NCI-H1105 (cell line): ENCODE data around the gene NSFL1C.

ENCODE experiments used
- DNase-seq: peaks from one replicate; lab custom pipeline; 2025; lab: John Stamatoyannopoulos, UW

NSFL1C gene

GRCh38 chr20:1460275-1460674 is 6.4 kb downstream of the NSFL1C start:
- DNase-seq, result no peak

DNA sequence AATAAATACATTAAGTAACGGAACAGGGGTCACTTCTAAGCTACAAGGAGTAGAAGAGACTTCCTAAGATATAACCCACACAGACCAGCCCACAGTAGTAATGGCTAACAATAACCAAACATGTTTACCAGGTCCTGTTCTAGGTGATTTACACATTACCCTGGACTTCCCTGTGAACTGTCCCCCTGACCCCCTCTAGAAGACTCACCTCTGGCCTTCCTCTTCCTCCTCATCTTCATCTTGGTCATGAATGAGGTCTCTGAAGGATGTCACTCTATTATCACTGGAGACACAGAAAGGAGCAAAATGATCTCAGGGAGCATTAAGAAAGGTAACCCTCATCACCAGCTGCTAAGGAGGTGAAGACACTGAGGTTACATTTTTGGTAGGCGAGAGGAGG is 8.7 kb downstream of the NSFL1C start:
- DNase-seq, result no peak

- no peak for DNase-seq
Measured at GRCh38 chr20:1456300-1456699, 10.3 kb downstream of the NSFL1C start.

DNA sequence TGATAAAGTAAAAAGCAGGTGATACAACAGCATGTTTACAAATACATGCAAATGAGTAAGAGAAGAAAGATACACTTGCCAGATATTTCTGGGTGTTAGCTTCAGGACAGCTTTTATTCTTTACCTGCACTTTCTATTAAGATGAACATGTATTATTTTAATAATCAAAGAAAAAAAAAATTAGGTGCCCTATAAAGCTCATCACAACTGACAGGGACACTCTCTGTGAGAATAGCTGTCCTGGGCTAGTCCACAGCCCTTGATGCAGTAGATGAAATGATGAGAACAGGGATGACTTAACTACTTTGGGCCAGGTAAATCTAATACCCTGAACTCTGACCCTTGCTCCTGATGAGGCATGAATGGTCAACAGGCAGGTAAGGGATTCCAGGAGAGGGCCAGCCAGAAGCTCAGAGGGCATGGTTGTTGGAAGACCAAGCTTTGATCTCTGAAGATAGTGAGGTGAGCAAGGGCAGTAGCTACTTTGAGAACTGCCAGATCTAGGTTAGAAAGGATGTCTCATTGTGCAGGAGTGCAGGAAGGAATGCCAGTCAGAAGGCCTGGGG is 15.6 kb downstream of the NSFL1C start:
- DNase-seq, result no peak

- no peak for DNase-seq
Measured at GRCh38 chr20:1449370-1449769, 17.3 kb downstream of the NSFL1C start.

- no peak for DNase-seq
Measured at GRCh38 chr20:1448081-1448620, 18.5 kb downstream of the NSFL1C start.

- DNase-seq, result no peak
Measured at GRCh38 chr20:1446536-1446935, 20.1 kb downstream of the NSFL1C start.

DNA sequence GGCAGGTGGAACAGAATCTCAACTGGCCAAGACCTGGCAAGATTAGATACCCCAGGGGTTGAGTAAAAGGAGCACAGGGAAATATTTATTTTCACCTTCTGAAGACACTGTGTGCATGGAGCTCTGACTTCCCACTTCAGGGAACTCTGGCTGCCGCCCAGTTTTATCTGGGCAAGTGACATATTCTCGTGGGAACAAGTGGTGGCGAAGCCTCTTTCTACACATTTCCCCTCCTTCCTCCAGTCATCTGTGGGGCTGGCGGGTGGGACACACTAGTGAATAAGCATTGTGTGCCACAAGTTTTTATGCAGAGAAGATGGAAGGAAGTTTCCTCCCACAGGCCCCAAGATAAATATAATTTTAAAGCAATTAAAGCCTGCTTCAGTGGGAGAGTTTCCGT is 23.6 kb downstream of the NSFL1C start:
- no peak for DNase-seq

DNA sequence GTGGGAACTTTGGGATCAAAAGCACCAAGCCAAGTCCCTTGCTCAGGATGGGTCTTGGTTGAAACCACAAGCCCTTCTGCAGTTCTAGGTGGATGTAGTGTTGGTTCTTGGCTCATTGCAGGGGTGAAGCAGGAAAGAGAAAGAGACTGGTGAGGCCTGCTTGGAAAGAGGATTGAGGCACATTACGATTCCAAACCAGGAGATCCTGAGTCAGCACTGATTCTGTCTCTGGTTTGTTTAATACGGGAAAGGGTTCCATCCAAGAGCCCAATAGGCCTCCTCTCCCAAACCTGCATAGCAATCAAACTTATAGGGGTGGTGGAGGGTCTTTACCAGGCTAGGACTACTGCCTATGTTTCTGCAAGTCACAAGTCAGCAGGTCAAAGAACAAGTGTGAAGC is 24.3 kb downstream of the NSFL1C start:
- no peak for DNase-seq

DNA sequence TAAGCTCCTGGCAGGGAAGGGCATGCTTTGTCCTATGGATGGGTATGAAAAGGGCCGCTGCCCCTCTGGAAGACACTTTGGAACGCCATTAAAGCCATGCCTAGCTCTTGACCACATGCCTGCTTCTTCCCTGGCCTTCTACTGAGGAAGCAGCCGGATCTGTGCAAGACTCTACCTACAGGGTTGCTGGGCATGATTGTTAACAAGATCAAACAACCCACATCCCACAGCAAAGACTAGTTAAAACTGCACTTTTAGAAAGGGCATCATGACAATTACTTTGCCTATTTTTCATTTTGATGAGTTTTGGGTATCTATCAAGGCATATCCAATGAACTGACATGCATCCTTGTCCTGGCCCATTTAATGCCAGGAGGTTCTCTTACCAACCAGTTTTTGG is 25.5 kb downstream of the NSFL1C start:
- no peak for DNase-seq

GRCh38 chr20:1440024-1440423 is 26.6 kb downstream of the NSFL1C start:
- DNase-seq, result no peak

DNA sequence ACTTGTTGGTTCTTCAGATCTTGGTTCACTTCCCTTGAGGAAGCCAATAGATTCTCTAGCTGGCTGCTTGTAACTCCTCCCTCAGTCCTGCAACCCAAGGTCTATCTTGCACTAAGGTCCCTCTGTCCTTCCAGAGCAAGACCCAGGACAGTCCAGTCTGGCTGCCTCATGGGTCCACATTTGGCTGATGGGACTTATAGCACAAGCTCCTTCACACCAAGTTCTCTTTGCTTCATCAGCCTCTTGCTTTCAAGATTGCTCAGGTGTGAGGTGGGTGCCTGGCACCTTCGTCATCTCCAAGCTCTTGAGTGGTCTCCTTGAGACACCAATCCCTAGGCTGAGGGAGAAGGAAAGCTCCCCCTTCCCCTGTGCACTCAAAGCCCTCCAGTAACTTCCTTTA is 28.3 kb downstream of the NSFL1C start:
- DNase-seq, result no peak

GRCh38 chr20:1437235-1437904 is 29.3 kb downstream of the NSFL1C start:
- peak; percentile 52 for DNase-seq

- no peak for DNase-seq
Measured at GRCh38 chr20:1436263-1436662, 30.4 kb downstream of the NSFL1C start.

GRCh38 chr20:1435337-1435699 is 31.3 kb downstream of the NSFL1C start:
- DNase-seq, result no peak

DNA sequence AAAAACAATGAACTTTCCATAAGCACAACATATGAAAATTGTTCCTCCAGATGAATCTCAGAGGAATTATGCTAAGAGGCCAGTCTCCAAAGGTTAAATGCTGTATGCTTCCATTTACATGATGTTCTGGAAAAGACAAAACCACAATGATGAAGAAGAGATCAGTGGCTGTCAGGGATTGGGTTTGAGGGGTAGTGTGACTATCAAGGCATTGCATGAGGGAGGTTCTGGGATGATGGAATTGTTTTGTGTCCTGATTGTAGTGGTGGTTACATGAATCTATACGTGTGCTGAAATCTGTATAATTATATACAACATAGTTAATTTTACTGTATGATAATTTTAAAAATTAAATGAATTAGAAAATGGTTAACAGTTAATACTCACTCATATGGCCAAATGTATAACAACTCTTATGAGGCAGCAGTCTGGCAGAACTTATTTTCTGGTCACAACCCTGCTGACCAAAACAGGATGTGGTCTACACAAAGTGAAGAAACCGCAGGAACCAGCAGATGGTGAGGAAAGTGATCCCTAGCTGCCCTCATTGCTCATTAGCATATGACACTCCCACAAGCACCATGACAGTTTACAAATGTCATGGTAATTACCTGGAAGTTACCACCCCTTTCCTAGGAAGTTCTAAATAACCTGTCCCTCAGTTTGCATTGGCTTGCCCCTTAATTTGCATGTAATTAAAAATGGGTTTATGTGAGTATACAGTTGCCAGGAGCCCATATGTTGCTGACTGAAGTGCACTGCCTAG is 31.9 kb downstream of the NSFL1C start:
- no peak for DNase-seq

GRCh38 chr20:1431158-1431557 is 35.5 kb downstream of the NSFL1C start:
- DNase-seq, result no peak

DNA sequence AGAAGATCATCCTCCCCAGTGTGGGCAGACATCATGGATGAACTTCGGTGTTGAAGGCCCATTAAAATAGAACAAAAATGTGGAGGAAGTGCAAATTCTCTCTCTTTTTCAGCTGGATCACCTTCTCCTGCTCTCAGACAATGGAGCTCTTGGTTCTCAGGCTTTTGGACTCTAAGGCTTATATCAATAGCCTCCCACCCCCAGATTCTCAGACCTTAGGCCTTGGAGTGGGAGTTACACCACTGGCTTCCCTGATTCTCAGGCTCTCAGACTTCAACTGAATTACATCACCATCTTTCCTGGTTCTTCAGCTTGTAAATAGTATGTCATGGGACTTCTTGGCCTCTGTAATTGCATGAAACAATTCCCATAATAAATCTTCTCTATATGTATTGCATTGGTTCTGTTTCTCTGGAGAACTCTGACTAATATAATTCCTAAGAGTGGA is 36.6 kb downstream of the NSFL1C start:
- DNase-seq, result no peak

GRCh38 chr20:1429143-1429728 is 37.4 kb downstream of the NSFL1C start:
- DNase-seq, result no peak

GRCh38 chr20:1427457-1428054 is 39.1 kb downstream of the NSFL1C start:
- DNase-seq, result no peak

DNA sequence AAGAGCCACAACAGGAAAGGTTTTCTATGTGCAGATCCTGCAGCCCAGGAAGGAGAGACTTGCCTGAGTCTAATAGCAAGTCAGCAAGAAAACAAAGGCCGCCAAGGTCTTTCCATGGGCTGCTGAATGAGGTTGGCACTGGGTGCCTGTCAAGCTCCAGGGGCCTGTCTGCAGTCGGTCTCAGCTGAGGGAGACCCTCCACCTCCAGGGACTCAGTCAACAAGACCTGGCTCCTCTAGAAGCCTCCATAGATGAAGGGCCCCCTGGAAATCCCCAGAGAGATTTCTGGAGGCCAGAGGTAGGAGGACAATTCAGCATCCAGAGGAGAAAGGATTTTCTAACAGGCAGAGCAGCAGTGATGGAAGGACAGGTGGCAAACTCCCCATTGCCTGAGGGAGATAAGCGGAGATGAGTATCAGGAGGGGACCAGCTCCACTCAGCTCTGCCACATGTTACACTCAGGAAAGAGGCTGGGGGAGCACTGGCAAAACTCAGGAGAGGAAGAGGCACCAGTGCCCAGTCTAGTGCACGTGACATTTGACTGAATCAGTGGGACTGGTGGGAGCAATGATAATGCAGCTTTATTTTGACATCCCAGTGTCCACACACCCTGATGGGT is 40.3 kb downstream of the NSFL1C start:
- no peak for DNase-seq

GRCh38 chr20:1424336-1424735 is 42.3 kb downstream of the NSFL1C start:
- no peak for DNase-seq
